CD4-positive, alpha-beta T cell treated with Interleukin-10 for 1 hour (primary cell): ENCODE results near the gene CEBPG.
A peak's percentile ranks its signal among the peaks of the same experiment; 100 is the strongest.

Experiments used
- DNase-seq: peaks from one replicate; pipeline ENCODE4 v3.0.0-alpha.2; 2020

CEBPG gene

DNA sequence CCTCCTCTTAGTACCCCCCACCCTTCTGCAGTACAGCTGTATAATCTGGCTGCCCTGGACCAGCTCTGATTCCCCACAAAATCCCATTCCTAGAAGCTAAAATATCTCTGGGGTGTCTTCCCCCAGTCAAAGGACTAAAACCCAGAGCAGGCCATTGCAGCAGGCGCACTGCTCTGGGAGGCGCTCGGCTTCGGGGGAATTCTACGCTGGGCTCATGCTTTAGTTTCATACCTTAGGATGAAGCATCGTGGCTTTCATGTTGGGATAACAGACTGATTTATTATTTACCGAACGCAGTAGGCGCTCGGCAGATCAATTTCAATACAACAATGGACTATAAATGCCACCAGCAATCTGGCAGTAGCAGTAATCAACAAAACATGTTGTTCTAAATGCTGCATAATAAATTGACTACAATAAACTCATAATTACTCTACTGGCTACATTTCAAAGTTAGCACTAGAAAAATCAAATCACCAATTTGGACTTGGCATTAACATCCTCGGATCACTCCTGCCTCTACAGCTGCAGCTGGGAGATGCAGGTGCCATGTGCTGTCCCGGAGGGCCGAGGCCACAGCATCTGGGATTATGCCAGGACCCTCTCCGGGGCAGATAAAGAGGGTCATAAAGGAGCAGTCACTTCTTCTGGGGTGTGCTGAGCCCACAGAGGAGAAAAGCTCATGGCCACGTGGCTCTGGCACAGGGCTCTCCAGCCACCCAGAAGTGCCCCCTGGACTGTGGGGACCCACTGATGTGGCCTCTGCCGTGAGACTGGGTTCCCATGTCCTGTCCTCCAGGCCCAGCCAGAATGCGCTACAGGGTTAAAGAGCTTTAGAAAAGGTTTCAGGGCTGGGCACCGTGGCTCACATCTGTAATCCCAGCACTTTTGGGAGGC, 35.3 kb downstream of the CEBPG start:
- no peak for DNase-seq

DNA sequence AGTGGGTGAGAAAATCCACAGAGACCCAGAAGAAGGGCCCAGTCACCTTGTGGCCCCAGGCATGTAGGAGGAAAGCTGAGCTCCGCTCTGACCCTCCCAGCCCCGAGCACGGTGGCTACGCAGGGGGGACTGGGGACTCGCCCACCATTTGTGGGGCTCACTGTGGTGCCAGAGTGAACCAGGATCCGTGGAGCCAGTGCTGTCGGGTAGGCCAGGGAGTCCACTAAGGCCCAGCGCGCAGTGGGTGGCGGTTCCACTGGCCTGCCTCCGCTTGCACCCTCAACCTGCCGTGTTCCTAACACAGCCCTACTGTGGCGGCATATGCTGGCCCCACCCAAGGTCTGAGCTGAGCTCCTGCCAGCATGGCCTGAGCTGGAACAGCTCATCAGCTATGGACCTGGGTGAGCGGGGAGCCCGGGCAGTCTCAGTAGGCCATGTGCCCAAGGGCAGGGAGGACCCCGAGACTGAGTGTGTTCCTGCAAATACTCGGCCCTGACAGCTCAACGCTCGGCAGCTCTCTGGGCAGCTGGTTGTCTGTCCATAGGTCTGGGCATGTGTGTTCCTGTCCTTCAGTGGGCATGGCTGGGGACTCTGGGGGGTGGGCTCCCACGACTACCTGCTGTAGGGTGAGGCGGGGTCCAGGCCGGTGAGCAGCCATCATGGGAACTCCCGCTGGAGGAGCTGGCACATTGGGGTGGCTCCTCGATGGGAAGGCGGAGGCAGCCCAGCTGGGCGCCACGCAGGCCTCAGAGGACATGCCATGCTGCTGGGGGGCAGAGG, 36.6 kb downstream of the CEBPG start:
- no peak for DNase-seq

DNA sequence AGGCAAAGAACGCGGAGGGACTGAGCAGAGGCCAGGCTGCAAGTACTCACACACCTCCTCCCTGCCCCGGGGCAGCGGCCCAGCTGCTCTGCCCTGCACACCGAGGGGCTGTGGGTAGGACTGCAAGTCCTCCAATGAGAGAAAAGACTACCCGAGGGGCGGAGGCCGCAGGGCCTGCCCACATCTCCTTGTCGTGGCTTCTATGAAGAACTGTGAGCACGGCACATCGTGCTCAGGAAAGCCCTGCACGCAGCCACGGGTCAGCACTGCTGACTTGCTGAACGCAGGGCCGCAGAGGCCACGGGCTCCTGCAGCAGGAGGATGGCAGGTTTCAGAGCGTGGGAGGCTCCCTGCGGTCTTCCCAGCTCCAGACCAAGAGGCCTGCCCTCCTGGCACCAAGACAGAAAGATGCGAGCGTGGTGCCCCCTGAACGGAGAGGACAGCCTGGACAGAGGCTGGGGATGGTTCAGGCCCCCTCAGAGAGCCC, 37.4 kb downstream of the CEBPG start:
- no peak for DNase-seq

DNA sequence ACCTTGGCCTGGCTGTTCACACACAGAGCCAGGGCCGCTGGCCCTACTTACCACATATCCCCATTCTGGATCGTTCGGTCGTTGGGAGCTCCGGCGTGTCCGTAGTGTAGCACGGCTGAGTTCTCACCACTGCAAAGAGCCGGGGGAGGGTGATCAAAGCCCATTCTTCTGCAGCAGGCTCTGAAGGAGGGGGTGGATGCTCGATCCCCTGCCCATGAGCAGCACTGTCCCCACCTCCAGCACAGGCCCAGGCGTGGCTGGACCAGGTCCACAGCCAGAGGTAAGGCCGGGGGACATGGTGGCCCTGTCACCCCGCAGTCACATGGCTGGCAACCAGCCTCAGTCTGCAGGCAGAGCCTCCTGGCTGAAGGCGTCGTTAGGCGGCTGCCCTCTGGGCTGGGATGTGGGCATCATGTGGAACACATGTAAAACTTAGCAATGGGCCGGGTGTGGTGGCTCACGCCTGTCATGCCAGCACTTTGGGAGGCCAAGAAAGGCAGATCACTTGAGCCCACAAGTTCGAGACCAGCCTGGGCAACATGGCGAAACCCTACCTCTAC, 38.2 kb downstream of the CEBPG start:
- DNase-seq, result no peak

DNA sequence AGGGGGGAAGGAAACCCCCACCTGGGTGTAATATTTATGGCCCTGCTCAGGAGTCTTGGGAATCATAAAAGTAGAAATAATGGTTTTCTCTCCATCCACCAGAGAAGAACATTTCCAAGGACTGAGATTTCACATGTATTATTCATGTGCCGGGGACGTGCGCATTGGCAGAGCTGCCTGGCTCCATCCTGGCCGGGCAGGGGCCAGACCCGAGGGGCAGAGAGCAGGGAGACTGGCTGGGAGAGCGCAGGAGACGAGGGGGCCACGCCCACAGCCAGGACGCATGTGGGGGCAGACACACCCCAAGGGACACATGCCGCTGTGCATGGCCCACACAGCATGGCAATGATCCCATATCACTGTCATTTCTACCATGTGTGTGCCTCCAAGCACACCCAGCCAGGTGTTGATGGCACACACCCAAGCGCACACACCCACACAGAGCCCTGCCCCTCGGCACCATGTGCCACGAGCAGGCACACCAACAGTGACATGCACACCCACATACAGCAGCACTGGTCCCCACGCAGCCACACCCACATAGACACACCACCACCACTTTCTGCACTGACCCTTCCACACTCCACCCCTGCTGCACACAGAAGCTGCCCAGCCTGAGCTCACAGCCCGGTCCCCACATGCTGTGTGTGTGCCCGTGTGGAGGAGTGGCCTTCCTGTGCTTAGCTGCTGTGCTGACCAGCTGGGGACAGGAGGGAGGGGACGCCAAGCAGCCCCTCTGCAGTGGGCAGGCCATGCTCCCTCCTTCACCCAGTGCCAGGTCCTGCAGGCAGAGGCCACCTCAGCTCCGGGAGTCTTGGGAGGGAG, 39.3 kb downstream of the CEBPG start:
- DNase-seq, result no peak

DNA sequence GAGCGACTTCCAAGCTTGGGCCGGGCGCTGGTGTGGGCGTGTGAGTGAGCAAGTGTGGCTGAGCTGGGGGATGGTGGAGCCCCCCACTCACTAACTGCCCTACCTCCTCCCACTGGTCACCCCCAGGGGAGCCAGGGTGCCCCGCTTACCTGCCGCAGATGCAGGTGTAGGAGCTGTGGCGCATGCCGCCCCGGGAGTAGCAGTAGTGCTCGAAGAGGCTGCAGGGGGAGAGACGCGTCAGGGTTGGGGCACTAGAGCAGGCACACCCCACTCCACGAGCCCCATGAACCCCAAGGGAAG, 39.9 kb downstream of the CEBPG start:
- no peak for DNase-seq

DNA sequence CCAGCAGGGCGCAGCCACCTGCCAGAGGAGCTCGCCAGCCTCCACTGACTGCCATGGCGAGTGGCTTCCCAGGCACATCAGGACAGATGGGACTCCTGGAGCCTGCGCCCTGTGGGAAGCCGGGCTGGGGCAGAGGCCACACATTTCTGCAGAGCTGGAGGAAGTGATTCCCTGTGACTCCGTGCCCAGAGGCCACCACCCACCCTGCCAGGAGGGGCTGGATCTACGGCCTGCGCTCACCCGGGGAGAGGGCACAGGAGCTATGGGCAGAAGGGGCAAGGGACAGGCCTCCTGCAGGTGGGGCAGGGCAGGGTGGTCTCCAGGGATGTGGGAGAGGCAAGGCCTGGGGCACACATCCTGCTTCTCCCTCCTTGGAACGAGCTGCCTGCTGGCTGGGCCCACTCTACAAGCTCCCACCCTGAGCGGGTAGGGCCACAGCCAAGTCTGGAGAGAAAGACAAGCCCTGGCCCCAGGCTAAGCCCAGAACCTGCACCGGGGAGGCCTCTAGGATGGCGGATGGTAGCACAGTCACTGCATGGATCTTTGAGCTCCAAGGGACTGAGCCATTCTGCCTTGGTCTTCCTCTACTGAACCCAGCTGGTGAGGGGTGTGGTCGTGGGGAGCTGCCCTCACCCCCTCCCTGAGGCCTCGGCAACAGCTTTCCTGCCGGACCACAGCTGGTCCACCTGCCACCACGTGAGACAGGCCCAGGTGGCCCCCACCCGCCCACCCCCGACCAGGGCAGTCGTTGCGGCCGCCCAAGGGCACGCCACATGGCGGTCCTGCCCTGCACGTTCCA, 40.6 kb downstream of the CEBPG start:
- DNase-seq, result no peak

DNA sequence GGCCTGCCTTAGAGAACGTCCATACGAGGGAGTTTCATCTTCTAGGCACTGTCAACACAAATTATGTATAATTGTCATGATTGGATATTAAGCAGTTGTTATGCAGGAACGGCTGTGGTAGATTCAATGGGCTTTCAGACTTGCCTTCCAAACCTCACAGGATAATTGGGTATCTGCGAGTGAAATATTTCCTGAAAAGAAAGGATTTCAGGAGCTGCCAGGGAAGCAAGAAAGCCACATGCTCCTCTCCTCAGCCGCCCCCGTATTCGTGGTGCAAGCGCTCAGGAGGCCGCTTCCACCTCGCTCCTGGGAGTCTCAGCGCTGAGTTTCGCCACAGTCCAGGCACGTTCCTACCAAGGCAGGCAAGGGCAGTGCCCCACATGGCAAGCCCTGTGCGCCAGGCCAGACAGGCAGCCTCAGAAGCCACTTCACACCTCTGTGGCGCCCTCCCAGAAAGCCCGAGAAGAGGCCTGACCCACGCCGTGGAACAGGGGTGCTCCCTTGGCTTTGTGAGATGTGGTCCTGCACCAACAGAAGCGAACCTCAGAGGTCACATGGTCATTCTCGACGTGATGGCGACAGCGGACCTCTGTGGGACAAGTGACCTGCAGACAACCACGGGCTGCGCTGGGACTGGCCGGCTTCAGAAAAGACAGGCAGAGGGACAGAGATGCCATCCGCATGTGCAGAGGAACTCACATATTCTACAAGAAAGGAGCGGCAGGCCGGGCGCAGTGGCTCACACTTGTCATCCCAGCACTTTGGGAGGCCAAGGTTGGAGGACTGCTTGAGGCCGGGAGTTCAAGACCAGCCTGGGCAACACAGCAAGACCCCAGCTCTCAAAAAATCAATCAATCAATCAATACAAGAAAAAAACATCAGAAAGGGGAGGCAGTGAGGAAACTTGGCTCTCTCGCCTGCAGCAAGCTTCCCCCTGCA, 41.4 kb downstream of the CEBPG start:
- no peak for DNase-seq

DNA sequence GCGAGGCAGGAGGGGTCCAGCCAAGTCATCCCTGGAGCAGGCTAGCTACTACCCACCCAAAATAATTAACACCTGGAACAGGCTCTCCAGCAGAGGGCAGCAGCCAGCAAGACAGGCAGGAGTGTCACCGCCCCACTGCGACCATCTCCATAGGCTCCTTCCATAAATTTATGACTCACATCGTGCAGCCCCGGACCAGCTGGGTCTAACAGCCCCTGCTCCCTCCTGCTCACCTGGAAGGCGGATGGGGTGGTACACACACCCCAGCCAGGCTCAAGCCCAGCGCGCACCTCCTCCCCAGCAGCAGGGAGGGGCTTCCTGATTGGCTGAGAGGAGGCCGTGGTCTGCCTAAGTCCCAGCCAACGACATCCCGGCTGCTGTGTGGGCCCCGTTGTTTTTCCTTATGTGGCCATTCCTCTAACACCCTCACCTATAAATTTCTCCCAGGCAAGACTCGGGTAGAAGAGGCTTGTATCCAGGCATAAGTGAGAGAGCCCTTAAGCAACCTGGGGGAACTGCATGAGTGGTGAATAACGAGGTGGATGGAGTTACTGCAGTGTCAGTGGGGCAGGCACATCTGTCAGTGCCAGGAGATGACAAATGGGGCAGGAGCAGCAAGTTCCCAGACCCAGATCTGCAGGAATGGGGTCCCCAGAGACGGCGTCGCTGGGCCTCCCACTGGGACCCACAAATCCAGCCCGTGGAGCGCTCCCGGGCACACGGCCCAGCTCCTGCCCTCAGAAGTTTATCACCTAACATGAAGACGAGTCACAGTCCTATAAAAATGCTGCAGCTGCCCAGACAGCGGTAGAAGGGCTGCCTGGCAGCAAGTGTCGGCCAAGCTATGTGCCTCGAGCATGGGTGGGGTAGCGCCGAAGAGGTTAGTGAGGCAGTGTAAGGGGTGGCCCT, 43.1 kb downstream of the CEBPG start:
- peak; percentile 65 for DNase-seq

DNA sequence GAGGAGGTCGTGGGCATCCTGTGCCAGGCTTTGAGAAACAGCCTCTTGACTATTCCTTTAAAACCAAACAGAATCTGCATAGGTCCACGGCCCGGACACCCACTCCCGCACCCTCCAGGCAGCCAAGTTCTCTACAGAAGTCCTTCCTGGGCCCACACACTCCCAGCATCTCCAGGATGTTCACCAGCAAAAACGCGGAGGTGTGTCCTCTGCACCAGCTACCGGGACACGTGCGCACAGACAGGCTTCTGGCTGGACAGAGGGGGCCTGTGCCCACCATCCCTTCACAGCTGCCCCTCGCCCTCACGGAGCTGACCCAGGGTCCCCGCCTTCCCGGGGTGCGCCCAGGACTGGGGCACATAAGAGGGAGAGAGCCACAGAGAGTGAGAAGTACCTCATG, 44.2 kb downstream of the CEBPG start:
- DNase-seq, result no peak

DNA sequence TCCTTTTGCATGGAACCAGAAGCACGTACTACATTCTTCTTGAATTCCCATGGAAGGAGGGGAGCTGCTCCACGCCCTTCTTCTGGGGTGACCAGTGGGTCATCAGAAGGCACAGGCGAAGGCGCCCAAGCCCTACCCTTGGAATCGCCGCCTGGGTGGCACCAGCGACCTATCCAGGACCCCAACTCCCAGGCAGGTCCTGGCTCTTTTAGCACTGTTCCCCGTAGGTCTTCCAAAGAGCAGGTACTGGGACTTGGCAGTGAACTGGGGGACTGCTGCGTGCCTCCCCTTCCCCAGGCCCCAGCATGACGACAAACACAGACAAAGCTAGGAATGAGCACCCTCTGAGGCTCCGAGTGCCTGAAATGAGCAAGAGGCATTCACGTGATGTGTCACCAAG, 45.0 kb downstream of the CEBPG start:
- no peak for DNase-seq

DNA sequence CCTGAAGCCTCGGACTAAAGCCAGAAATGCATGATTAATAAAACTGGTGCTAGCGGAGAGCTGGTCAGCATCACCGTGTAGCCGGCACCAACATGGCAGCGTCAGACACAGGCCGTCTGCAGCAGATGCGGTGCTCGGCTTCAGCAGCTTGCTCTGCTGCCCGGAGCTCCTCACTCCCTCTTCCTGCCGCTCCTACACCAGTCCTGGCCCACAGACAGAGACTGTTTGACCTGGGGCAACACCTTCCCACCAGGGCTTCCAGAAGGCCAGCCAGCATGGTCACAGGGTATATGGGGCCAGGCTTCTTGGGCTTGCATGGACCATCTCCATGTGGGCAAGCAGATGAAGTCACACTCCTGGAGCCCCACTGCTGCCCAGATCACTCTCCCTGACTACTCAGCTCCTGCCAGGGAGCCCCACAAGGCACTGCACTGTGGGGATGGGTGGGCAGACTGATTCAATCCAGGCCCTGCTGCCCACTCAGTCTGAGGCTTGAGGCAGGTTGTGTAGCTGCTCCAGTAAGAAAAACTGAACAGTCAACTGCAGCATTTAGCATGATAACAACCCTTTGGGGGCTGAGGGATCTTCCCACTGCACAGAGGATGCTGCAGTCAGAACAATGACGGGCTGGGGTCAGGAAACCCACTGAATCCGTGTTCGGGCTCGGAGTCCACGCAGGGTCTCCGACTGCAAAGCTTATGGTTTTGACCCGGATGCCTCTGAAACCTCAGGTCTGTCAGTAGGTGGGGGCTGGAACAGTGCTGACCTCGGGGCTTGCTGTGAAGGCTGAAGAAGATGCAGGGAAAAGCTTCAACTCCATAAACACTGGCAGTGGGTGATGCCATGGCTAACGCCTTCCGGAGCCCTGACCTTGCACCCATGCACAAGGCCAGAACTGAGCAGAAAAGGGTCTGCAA, 45.6 kb downstream of the CEBPG start:
- no peak for DNase-seq

DNA sequence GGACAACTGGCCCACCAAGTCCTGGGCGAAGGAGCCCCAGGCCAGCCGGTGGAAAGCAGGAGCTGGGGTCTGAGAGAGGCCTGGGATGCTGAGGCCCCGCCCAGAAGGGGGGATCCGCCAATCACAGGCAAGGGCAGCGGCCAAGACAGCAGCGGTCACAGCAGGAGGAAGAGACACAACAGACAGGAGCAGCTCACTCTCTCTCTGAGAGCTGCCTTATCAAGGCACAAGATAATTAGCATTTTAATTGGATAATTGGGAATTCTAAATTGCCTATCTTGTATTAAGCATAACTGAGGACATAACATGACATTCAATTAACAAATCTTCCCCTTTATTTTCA, 46.2 kb downstream of the CEBPG start:
- DNase-seq, result no peak

DNA sequence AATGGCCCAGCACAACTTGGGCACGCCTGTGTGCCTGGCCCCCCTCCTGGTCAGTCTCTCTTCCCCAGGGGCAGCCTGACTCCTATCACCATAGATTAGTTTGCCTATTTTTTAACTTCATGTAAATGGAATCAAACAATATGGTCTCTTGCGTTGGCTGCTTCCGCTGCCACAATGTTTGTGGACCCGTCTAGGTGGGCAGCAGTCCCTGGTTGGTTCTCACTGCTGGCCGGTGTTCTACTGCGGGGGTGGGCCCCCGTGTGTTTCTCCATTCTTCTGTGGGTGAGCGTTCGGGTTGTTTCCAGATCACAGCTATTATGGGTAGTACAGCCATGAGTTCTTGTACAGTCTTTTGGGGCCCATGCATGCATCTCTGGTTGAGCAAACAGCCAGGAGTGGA, 47.3 kb downstream of the CEBPG start:
- no peak for DNase-seq

DNA sequence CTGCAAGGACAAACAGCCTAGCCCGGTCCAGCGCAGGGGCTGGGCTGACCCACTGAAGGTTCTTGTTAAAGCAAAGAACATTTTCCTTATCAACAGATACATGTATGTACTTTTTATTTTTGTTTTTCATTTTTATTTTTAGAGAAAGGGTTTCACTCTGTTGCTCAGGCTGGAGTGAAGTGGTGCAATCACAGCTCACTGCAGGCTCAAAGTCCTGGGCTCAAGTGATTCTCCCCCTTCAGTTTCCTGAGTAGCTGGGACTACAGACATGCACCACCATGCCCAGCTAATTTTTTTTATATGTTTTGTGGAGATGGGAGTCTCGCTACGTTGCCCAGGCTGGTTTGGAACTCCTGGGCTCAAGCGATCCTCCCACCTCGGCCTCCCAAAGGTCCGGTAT, 47.9 kb downstream of the CEBPG start:
- DNase-seq, result no peak

DNA sequence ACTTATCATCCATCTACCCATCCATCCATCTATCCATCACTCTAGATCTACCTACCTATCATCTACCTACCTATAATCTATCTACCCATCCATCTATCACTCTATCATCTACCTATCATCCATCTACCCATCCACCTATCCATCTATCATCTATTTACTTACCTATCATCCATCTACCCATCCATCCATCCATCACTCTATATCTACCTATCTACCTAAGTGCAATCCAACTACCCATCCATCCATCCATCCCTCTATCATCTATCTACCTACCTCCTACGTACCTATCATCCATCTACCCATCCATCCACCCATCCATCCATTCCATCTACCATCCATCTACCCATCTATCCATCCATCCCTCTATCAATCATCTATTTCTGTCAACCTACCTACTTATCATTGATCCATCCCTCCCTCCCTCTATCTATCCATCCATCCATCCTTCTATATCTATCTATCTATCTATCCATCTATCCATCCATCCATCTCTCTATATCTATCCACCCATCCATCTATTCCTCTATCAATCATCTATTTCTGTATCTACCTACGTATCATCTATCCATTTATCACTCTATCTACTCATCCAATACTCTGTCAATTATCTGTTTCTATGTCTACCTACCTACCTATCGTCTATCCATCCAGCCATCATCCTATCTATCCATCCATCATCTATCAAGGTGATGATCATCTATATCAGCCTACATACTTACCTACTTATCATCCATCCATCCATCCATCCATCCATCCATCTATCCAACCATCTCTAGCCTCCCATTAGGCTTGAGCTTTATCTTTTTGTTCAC, 49.1 kb downstream of the CEBPG start:
- DNase-seq, result no peak

DNA sequence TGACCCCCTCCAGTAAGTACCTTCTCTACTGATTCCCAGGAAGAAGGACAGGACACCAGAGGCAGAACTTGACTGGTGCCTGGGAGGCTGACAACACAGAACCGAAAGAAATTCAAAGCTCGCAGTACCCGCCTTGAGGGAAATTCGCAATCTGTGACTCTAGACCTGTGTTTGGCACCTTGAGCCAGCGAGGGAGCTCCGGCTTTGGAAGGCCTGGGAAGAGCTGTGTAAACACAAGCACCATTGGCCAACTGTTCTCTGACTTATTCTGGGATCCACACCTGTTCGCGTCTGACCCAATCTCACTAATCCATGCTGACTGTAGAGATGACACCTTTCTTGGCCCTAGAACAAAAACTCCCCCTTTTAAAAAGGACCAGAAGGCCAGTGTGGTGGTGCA, 50.7 kb downstream of the CEBPG start:
- no peak for DNase-seq
